Inflammatory macrophage treated with lipopolysaccharide for 1 hour (primary cell): ENCODE data around the gene TEF.

Source experiments
- DNase-seq, 2 donors: peaks; one replicate each; pipeline ENCODE4 v3.0.0-alpha.2; 2020 to 2022

Gene TEF, protein sequence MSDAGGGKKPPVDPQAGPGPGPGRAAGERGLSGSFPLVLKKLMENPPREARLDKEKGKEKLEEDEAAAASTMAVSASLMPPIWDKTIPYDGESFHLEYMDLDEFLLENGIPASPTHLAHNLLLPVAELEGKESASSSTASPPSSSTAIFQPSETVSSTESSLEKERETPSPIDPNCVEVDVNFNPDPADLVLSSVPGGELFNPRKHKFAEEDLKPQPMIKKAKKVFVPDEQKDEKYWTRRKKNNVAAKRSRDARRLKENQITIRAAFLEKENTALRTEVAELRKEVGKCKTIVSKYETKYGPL

DNA sequence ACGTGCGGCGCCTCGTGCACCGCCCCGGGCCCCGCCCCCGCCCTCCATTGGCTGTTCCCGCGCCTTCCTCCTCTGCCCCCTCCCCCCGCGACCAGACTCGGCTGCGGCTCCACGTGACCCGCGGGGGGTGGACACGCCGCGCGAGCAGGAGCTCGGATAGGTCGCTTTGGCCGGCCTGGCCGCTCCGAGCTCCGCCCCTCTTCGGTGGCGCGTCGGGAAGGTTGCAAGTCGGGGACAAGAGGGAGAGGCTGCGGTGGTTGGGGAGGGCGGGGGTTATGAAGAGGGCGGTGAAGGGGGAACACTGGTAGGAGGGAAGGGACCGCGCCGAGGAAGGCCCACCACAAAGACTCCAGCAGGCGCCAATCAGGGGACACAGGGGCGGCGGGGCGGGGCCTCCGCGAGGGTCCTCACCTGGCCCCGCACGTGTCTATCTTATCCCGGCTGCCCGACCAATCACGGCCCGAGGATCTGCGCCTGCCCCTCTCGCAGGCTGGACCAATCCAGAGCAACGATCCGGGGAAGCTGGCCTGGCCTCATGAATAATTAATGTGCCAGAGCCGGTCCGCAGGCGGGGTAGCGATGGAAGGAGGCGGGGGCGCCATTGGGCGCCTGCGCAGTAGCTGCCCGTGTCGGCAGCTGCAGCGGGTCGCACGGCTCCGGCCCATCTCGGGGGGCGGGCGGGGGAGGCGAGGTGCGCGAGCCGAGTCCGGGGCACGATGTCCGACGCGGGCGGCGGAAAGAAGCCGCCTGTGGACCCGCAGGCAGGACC lies at the start of gene TEF:
TEF (plus strand) TSS at position 614 of the 769 bp plus-strand sequence; CDS start at position 717, 103 bp downstream.
- DNase-seq, result peak; percentile 95 to 97

DNA sequence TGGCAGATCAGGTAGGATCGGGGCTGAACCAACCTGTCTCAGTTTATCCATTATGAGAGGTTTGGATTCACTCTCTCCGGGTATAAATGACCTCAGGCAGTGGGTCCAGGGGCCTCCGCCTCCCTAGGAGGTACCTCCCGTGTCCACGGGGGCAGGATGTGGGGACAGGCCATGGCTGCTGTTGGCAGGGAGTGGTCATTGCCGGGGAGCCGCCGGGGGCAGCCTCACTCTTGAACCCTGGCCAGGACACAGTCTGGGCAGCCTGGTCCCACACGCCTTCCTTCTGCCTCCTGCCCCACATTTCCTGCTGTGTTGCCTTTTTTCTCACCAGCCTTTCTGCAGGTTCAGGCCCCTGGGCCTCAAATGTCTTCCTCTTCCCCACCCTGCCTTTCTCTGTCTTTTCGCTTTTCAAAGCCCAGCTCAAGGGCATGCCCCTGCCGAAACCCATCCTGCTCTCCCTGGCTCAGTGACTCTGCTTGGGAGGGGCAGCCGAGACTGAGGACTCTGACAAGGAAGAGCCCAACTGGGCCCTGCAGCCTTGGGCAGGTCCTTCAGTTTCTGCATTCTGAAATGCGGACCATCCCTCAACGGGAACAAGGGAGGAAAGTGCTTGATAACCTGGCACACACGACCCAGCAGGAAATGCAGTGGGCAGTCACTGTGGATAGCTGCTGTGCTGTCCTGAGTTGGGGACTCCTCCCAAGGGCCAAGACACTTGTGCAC lies 49.4 kb upstream of the TEF start:
- no peak for DNase-seq

DNA sequence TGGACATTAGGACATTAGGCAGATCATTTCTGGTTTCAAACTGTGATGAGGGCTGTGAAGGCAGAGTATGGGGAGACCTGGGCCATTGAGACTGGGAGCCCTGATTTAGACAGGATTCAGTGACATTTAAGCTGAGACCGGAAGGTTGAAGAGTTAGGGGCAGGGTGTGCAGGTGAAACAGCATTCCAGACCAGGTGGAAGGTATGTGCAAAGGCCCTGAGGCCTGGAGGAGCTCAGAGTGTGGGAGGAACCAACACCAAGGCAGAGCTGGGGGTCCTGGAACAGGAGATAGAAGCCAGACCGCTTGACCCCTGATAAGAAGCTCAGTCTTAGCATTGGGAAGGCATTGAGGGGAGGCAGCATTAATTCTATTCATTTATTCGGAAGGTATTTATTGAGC lies 47.9 kb upstream of the TEF start:
- DNase-seq, result no peak

DNA sequence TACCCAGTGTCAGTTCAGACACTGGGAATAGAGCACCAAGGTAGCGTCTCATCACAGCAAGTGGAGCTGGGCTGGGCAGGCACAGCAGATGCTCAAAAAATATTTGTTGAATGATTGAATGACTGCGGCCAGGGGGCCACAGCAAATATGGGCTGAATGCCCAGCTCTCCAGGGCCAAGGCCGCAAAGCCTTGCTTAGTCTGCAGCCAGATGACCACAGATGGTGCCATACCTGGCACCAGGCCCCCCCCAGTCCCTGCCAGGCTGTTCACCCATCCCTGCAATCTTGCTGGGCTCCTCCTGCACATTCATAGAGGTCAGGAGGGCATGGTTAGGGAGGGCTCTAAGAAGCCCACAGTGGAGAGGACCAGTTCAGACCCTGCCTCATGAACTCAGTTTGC lies 47.5 kb upstream of the TEF start:
- no peak for DNase-seq

DNA sequence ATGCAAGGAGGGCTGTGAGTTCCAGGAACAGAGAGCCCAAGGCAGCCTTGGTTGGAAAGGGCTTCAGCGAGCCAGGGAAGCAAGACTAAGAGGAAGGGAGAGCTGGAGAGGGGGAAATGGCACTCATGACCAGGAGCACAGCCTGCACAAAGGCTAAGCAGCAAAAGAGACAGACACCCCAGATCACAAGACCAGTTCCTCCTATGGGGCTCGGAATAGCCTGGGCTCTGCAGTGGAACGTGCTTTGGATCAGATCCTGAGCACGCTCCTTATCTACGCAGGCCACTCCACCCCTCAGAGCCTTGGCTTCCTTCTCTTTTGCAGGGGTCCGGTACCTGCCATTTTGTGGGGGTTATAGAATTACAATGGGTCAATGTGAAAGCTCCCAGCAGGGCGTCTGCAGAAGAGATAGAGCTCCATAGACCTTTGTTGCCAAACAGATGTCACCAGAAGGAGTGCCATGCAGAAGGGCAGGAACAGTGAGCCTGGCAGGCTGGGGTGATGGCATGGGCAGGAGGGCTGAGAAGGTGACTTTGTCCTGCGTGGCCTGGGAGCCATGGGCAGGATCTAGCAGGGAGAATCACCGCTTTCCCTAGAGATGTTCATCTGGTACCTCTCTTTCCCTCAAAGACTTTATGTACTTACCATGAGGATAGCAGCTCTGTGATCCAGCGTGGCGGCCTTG lies 46.6 kb upstream of the TEF start:
- DNase-seq, result no peak

DNA sequence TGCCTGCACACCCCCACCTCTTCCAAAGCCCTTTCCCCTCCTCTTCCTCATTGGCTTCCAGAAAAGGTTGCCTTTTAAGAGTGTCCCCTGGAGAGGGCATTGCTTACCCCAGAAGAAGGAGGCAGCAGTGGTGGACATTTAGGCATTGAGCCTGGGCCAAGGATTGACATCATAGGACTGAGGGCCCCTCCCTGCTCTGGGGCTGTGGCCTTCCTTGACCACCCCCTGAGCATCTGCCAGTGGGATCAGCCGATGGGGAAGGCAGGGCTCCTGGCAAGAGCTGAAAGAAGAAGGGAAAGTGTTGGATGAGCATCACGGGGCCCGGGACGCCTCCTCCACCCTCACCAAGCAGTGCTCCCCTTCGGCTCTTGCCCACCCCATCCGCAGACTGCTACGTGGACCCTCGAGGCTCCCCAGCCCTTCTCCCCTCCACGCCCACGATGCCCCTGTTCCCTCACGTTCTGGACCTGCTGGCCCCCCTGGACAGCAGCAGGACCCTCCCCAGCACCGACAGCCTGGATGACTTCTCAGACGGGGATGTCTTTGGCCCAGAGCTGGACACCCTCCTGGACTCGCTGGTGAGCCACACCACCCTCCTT lies 43.0 kb upstream of the TEF start:
- no peak for DNase-seq

DNA sequence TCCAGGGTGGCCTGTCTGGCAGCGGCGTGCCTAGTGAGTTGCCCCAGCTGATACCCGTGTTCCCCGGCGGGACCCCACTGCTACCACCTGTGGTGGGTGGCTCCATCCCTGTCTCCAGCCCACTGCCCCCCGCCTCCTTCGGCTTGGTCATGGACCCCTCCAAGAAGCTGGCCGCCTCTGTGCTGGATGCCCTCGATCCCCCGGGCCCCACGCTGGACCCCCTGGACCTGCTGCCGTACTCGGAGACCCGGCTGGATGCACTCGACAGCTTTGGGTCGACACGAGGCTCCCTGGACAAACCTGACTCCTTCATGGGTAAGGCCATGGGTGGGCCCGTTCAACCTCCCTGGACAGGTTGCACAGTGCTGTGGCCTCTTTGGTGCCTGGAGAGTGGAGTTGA lies 41.9 kb upstream of the TEF start:
- no peak for DNase-seq

DNA sequence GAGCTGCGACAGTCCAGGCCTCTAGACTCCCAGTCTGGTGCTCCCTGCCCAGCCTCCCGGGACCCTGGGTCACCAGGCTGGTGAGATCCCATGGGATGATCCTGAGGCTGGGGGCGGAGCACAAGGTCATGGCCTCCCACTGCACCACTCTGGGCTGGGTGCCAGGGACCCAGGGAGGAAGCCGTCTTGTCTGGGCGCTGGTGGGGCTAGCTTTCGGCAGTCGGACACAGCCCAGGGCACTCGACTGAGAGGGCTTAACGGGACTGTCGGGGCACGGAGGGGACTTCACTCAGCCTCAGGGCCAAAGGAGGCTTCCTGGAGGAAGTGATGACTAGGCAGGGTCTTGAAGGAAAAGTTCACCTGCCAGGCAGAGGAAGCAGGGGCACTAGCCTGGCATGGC lies 41.4 kb upstream of the TEF start:
- DNase-seq, result no peak

DNA sequence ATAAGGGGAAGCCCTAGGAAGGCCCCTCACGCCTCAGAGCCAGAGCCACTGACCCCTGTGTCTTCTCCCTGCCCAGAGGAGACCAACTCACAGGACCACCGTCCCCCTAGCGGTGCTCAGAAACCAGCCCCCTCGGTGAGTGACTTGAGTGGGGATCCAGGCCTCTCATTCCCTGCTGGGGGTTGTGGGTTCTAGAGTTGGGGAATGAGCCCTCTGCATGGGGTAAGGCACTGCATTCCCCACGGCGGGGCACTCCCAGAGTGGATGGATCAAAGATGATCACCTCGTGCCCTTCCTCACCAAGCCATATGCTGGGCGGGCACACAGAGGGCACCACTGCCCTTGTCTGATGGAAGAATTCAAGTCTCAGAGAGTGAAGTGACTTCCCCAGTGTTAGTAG lies 40.7 kb upstream of the TEF start:
- no peak for DNase-seq

DNA sequence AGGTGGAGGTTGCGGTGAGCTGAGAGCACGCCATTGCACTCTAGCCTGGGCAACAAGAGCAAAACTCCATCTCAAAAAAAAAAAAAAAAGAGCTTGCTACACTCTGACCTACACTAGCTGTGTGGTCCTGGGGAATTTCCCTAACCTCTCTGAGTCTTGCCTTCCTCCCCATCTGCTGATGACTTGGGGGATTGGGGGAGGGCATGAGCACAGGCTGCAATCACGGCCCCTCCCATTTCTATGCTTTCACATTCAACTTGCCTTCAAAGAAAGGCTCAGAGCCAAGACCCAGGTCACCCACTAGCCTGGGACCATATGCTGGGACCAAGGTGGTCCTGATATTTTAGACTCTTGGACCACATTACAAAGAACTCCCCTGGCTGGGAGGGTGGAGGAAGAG lies 39.8 kb upstream of the TEF start:
- DNase-seq, result peak in 1 of 2 donors; percentile 7

DNA sequence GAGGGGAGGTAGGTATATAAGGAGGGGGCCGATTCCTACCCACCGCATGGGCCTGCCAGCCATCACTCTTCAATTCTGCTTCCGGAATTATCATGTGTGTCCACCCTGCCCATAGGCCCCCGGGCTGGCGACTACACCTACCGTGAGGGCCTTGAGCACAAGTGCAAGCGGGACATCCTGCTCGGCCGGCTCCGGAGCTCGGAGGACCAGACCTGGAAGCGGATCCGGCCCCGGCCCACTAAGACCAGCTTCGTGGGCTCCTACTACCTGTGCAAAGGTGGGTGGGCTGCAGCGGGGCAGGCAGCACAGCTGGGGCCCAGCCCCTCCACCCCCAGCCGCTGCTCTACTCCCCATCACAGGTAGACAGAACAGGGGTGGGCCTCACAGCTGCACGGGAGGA lies 38.4 kb upstream of the TEF start:
- no peak for DNase-seq

DNA sequence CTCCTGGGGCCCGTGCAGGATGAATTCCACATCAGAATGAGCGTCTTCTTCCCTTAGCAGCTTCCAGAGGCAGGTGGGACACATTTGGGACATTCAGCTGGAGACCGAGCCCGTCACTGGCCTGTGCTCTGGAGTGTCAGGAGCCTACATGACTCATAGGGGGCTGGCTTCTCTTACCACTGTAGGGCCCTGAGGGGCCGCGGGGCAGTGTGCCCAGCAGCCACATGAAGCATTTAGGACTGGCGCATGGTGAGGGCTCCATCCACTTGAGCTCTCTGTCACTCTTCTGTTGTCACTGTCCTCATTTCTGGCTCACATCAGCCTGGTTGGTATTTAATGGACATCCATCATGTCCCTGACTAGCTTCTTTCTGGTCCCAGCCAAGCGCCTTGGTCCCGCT lies 38.0 kb upstream of the TEF start:
- DNase-seq, result no peak

DNA sequence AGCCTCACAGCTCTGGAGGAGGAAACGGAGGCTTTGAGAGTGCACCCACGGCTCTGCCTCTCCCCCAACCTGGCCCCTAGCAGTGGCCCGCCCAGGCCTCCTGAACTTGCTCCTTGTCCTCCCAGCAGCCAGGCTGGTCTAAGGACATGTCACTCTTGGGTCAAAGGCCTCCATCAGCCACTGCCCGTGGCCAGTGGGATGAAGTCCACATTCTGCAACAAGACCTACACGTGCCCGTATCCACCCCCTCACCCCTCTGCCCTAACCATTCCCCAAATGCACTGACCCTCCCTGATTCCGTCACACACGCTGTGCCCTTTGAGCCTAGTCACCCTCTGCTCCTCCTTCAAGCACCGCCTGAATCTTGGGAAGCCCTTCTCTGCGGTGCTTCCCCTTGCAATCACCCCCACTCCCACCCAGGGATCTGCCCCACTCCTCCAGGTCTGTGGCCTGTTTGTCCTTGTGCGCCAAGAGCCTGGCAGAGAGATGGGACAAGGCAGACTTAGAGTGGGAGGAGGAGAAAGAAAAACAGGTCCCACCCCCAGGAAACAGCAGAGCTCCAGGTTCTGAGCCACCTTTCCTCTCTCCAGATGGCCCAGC lies 37.5 kb upstream of the TEF start:
- DNase-seq, result no peak

DNA sequence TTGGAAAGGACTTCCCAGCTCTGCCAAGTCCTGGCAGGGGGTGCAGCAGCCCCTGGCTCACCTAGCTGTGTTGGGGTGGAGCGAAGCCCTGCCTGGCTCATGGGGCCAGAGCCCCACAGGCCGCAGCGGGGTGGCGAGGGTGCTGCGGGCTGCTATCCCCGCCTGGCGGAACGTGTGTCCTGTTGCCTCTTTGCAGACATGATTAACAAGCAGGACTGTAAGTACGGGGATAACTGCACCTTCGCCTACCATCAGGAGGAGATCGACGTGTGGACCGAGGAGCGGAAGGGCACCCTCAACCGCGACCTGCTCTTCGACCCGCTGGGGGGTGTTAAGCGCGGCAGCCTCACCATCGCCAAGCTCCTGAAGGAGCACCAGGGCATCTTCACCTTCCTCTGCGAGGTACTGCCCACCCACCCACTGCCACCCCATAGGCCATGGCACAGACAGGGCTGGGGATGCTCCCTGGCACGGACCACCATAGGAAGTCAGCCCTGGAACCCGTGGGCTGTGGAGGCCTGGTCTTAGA lies 35.9 kb upstream of the TEF start:
- no peak for DNase-seq

DNA sequence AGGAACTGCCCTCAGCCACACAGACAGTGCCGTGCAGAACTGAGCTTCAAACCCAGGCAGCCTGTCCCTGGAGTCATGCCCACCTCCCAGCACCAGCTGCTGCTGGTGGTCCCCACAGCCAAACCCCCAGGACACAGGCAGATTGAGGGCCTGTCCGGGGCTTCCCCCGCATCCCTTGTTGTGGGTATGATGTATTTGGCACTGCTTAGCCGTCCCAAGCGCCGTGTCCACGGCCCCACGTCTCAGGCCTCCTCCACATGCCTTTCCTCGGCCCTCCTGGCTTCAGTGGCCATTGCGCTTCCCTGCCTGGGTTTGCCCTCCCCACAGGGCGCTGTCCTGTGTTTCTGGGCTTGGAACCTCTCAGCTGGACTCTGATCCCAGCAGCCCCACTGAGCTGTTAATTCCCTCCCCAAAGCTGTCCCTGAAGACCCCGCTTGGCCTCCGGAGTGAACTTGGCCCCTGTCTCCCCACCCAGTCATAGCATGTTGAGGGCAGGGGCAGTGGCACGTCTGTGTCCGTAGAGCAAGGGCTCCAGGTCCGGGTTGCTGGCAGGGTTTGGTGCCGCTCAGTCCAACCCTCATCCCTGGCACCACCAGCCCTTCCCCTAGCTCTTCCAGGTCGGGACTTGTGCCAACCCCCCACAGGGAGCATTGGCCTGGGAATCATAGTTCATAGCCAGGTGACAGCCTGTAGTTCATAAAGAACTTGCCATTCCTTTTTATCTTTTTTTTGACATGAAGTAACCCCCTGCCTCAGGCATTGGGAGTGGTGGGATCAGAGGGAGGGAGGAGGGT lies 34.5 kb upstream of the TEF start:
- no peak for DNase-seq

DNA sequence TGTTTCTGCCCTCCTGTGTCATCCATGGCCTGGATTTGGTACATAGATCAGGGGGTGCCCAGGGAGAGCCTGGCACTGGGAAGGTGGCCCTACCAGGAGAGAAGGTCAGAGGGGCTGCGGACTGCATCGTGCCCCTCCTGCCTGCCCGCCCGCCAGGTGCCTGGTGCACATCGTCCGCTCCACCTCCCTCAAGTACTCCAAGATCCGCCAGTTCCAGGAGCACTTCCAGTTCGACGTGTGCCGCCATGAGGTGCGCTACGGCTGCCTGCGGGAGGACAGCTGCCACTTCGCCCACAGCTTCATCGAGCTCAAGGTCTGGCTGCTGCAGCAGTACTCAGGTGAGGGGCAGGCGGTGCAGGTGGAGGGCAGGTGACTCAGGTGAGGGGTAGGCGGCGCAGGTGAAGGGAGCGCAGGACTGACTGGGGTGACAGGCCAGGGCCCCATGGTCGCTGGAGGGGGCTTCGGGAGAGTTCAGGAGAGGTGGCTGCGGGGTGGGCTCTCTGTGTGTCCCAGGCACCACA lies 32.7 kb upstream of the TEF start:
- DNase-seq, result no peak

DNA sequence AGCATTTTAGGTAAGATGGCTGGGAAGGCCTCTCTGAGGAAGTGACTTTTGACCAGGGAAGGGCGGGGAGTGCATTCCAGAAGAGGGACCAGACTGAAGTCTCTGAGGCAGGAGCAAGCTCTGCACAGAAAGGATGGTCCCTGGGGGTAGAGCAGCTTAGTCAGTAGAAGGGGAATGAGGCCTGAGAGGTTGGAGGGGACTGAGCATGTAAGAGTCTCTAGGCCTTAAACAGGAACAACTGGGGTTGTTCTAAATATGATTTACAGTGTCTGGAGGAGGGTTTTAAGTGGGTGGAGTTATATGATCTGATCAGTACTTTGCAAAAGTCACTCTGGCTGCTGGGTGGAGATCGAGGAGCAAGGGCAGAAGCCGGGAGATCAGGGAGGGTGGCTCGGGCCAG lies 31.7 kb upstream of the TEF start:
- DNase-seq, result no peak

DNA sequence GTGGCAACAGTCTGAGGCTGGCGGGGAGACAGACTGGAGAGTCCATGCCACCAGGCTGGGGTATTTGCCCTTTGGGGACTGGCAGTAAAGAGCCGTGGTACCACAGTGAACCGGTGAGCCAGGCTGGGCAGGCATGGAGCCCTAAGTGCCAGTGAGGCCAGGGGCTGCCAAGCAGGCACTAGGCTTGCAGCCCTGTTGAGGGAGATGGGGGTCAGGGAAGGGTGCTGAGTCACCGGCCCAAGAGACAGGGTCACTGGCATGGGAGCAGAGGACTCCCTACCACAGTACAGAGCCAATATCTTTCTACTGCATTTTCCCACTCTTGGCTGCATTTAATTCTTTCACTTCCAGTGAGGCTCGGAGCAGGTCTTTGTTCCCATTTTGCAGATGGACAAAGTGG lies 30.7 kb upstream of the TEF start:
- no peak for DNase-seq

DNA sequence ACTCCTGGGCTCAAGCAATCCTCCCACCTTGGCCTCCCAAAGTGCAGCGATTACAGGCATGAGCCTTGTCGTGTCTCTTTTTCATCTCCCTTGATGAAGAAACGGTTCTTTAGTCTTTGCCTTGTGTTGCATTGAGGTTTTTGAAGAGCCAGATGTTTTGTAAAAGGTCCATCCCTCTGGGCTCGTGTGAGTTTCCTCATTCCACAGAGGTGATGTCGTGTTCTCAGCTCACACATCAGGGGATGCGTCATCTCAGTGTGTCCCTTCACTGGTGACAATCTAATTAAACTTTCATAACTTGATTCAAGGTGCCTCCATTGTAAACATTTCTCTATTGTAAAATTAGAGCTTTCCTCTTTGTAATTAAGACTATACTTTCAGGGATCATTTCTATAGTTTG lies 29.7 kb upstream of the TEF start:
- no peak for DNase-seq

DNA sequence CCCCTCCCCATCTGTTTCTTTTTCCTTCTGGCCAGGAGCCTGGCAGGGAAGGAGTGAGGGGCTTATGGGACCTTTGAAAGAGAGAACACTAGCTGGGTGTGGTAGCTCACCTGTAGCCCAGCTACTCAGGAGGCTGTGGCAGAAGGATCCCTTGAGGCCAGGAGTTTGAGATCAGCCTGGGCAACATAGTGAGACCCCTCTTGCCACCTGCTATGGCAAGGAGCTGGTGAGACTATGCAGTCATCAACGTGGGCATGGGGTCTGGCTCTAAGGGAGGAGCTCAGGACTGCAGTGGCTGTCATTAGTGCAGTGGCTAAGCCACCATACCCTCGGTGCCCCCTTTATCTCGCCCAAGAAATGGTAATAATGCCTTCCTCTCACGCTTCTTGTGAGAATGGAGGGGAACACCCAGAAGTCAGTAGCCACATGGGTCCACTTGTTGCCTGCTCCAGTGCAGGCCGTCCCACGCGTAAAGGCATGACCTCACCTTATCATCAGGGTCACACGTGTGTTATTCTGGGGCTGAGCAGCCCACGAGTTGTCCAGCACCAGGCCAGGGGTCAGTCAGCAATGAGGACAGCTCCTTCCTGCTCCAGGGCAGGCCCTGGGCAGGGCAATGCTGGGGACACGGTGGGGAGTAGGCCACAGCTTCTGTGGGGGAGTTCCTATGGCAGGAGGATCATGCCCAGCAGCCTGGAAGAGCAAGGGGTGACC lies 27.7 kb upstream of the TEF start:
- peak in 1 of 2 donors; percentile 49 for DNase-seq
